Mammary epithelial cell (primary cell): ENCODE results near the gene ZDHHC9.

ENCODE experiments used
- CTCF ChIP-seq, 2 donors: IDR thresholded peaks in 1 of 2; conservative IDR thresholded peaks in 1 of 2; 2 replicates each; pipeline ENCODE4 v1.5.1; 2011 to 2012; ENCODE audit warnings: inconsistent platforms in 2 of 2, low read length in 2 of 2, mild to moderate bottlenecking in 2 of 2, control low read depth in 1 of 2, low read depth in 1 of 2; ENCODE audit not compliant: insufficient read depth in 1 of 2; ENCODE audit errors: extremely low read depth in 1 of 2
- EZH2 ChIP-seq: IDR thresholded peaks from 2 replicates; pipeline ENCODE4 v1.6.1; 2012; ENCODE audit warnings: low read length, inconsistent platforms, borderline replicate concordance

- TF ChIP-seq EZH2 (no peak), CTCF (conservative IDR thresholded peaks at IDR 0.05 in 1 of 2, IDR thresholded peaks at IDR 0.05 in 1 of 2; ENCODE audit: extremely low read depth in 1 of 2, insufficient read depth in 1 of 2, low read depth in 1 of 2, low read length in 2 of 2) (no peak)
Measured at GRCh38 chrX:129824620-129825019, 19.1 kb downstream of the ZDHHC9 start.
